ENCODE measurements around the gene CRYL1.

The CRYL1 gene, protein sequence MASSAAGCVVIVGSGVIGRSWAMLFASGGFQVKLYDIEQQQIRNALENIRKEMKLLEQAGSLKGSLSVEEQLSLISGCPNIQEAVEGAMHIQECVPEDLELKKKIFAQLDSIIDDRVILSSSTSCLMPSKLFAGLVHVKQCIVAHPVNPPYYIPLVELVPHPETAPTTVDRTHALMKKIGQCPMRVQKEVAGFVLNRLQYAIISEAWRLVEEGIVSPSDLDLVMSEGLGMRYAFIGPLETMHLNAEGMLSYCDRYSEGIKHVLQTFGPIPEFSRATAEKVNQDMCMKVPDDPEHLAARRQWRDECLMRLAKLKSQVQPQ

DNA sequence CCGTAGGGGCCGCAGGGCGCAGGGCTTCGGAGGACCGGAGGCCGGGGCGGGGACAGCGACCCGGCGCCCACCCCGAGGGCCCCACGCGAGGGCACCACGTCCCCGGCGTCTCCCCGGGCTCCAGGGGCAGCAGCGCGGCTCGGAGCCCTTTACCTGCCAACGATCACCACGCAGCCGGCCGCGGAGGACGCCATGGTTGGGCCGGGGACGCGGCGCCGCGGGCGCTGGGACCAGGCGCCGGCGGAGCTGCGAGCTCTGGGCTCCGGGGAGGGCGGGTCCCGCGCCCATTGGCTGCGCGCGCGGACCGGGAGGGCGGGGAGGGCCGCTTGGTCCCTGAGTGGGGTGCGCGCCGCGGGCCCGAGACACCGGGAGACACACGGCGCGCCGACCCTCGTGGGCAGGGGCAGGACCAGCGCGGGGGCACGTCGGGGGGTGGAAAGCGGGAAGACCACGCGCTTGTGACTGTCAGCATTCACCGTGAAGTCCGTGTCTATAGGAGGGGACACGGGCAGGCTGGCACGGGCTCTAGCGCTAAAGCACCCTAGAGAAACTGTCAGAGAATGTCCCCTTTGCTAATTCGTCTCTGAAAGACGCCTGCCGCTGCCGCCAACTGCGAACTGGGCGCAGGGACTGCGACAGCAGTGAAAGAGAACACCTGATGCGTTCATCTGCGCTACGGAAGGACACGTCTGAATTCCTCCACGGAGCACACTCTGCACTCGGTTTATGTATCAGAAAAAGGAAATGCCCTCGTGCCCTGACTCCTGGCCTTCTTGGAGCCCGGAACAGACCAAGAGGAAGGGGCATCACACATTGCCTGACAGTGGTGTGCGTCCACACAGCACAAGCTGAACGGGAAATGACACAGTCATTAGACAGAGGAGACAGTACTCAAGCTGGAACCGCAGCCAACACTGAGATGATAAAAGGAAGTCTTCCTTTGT lies at the start of gene CRYL1:
Gene CRYL1 (minus strand): TSS at position 257 of the 944 bp plus-strand sequence. CDS start 63 bp downstream, at position 194.
- DNase-seq (ENCODE audit: low read depth in 2 of 2): peak; percentile 61 to 69

DNA sequence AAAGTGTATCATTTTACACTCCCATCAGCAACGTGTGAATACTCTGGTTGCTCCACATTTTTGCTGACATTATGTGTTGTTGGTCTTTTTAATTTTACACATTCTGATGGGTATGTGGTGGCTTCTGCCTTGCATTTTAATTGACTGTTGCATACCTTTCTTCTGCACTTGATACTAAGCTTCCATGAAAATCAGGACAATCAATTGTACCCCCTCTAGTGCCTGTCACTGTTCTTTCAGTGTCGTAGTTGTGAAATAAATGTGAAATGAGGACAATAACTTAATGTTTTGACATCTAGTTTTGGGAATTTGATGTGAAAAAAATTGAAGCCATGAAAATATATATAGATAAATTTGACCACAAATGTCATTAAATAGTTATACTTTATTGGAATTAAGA lies 48.0 kb upstream of the CRYL1 start:
- DNase-seq (ENCODE audit: low read depth in 2 of 2): no peak

DNA sequence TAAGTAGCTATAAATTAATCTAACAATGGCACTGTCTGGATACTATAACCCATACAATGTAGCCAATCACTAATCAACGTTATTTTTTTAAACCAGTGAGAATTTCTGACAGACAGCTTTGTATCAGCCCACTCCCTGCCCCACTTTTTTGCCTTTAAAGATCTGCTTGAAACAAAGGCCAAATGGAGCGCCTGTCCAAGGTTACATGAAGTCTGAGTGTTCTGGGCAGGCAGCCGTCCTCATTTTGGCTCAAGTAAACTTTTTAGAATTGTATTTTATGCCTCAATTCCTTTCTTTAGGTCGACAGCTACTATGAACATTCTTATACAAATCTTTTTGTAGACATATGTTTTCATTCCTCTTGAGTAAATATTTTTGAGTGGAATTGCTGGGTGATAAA lies 47.5 kb upstream of the CRYL1 start:
- no peak for DNase-seq (ENCODE audit: low read depth in 2 of 2)

DNA sequence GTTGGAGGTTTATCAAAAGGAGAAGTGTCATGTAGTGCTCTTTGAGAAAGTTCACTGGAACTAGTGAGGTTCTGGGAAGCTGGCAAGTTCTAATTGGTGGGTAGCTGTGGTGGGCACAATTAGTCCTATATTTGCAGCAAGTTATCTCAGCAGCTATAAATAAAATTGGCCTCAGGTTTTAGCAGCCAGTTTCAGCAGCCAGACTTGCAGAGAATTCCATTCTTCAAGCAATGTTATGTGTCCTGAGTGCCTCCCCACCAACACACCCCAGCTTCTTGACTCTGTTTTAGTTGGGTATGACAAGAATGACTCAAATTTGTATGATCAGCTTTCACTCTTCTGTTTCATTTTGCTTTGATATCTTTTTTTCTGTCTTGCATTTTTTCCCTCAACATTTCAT lies 46.0 kb upstream of the CRYL1 start:
- DNase-seq (ENCODE audit: low read depth in 2 of 2): no peak

DNA sequence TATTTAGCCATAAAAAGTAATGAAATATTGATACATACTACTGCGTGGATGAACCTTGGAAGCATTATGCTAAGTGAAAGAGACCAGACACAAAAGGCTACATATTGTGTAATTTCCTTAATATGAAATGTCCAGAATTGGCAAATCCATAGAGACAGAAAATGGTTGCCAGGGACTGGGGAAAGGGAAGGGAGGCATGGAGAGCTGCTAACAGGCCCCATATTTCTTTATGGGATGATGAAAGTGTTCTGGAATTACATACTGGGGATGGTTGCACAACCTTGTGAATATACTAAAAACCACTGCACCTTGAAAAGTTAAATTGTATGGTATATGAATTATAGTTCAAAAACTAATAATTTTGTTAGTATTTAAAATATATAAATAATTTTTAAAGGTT lies 44.9 kb upstream of the CRYL1 start:
- DNase-seq (ENCODE audit: low read depth in 2 of 2): no peak

DNA sequence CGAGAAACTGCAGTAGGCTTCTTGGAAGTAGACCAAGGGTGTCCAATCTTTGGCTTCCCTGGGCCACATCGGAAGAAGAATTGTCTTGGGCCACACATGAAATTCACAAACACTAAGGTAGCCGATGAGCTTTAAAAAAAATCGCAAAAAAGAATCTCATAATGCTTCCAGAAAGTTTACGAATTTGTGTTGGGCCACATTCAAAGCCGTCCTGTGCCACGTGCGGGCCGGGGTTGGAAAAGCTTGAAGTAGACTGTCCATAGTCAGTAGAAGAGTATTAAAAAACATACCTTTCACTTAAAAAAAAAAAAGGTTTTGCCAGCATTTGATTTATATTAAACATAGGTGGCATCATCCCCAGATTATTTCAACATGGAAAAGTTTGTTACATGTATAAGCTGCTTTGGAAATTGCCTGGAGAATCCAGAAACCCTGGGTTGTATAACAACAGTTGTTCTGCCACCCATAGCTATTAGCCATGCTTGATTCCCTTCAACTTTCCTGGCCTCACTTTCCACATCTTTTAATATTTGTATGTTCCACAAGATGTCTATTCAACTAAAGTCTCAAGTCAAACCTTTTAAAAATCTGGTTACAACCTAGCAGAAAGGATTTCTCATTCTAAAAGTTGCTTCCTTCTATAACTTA lies 42.3 kb upstream of the CRYL1 start:
- no peak for DNase-seq (ENCODE audit: low read depth in 2 of 2)

DNA sequence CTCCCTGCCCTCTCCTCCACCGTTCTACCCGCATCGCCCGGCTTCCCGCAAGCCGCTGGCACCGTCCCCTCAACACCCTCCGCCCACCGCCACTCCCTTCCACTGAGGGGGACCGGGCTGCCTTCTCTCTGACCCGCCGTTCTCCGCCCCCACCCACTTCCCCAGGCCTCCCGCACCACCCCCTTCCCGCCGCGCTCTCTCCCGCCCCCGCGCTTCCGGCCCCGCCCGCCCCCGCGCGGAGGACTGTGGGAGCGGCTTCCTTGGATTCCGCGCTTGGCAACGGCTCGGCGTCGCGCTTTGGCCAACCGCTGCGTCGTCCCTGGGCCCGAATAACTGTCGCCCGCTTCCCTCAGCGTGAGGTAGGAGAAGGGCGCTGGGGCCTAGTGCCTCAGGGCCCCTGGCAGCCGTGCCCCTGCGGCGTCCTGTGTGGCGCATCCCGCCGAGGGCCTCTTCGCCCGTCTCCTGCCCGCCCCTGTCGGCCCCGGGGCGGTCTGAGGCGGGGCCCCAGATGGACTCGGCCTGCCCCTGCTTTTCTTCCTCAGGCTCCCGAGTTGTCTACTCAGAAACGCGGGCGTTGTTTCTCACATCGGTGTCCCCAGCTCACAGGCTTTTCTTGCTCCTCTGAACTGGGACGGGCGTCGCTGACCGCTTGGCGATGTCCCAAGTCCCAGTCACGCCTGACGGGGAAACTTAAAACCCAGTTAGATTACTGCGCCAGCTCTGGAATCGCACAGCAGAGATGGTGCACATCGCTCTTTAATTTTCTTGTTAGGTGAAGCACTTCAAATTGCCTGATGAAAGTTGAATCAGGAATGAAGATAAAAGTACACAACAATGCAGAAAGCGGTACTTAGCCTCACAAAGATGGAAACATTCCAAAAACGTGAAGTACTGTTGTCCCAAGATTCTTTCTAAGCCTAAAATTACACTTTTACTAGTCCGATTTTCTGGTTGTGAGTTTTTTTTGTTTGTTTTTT lies 41.5 kb upstream of the CRYL1 start, which contains the start of gene IFT88:
Gene IFT88 (plus strand): TSS at position 260 of the 977 bp plus-strand sequence. CDS start 7,229 bp downstream, outside the sequence.
- peak; percentile 71 to 79 for DNase-seq (ENCODE audit: low read depth in 2 of 2)

GRCh38 chr13:20566468-20566897 lies 40.8 kb upstream of the CRYL1 start:
- peak in 1 of 2 donors; percentile 5 for DNase-seq (ENCODE audit: low read depth in 2 of 2)

DNA sequence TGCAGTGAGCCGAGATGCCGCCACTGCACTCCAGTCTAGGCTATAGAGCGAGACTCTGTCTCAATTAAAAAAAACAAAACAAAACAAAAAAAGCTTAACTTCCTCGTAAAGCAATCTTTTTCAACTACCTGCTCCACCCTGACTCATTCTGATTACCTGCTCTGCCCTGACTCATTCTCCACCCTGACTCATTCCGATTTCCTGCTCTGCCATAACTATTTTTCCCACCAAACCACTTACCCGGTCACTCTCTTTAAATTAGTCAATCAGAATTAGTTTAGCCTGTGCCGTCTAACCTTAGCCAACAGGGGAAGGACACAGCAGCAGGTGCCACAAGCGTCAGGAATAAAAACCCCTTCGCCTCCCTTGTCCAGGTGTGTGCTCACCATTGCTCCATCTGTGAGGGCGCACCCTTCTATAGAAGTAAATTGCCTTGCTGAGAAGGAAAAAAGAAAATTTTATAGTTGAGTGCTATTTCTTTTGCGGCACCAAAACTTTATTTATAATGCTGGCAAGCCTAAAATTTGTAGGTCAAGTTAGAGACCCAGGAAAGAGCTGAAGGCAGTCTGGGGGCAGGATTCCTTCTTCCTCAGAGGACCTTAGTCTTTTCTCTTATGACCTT lies 39.6 kb upstream of the CRYL1 start:
- no peak for DNase-seq (ENCODE audit: low read depth in 2 of 2)

- DNase-seq (ENCODE audit: low read depth in 2 of 2): no peak
Measured at GRCh38 chr13:20561741-20562140, 36.1 kb upstream of the CRYL1 start.

- no peak for DNase-seq (ENCODE audit: low read depth in 2 of 2)
Measured at GRCh38 chr13:20559659-20560356, 34.2 kb upstream of the CRYL1 start.

DNA sequence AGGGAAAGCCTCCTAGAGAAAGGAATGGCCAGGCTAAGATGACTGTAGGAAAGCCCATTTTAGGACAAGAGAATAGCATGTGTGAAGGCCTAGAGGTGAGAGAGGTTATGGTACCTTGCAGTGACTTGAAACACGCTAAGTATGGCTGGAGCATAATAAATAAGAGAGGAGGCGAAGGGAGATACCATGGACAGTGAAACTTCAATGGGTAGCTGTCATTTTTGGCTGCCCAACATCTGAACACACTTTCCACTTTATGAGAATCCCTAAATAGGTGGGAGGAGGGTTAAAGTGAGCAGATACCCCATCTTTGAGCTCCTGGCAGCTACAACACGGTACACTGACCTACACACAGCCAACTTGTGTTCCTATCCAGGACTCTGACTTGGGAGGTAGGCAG lies 33.3 kb upstream of the CRYL1 start:
- no peak for DNase-seq (ENCODE audit: low read depth in 2 of 2)

DNA sequence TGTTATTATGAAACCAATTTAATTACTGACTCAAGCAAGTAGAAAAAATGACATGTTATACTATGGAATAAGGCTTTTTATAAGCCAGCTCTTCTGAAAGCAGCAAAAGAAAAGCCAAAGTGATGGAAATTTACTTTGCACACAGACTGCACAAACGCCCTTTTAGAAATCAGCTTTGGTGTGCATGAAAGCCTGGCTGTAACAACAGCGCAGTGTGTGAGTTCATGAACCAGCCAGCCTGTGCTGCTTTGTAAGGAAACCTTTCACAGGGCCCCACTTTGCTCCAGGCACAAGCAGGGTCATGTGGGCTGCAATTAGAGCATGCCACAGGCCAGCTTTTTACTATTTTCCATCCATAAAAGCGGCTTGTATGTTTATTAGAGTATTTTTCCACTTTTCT lies 27.7 kb upstream of the CRYL1 start:
- DNase-seq (ENCODE audit: low read depth in 2 of 2): no peak

DNA sequence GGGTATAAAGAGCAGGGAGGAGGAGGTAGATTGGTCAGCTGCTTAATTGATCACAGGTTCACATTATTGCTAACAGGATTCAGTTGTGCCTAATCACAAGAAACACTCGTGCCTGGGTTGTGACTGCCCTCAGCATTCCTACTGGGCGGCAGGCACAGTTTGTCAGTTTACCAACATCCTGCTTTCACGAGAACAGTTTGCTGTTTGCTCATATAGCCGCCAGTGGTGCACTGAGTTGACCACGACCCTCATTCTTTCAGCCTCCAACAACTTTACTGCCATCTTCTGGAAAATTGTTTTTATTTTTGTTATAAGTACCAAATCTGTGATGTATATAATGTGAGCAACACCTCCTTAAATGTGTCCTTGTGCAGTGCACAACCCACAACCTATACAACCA lies 25.1 kb upstream of the CRYL1 start:
- no peak for DNase-seq (ENCODE audit: low read depth in 2 of 2)

DNA sequence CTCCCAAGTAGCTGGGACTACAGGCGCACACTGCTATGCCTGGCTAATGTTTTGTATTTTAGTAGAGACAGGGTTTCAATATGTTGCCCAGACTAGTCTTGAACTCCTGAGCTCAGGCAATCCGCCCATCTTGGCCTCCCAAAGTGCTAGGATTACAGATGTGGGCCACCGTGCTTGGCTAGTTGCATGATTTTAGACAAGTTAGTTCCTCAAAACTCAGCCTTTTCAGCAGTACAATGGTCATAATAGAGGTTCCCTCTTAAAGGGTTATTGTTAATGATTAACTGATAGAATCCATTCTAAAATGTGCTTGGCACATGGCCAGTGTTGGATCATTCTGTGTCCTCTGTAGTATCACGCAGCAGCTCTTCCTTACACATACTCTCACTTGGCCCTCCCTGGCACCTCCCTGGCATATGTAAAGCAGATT lies 21.8 kb upstream of the CRYL1 start:
- no peak for DNase-seq (ENCODE audit: low read depth in 2 of 2)

- no peak for DNase-seq (ENCODE audit: low read depth in 2 of 2)
Measured at GRCh38 chr13:20546556-20546955, 20.9 kb upstream of the CRYL1 start.

GRCh38 chr13:20544201-20544923 lies 18.7 kb upstream of the CRYL1 start:
- DNase-seq (ENCODE audit: low read depth in 2 of 2): no peak

GRCh38 chr13:20536992-20537391 lies 11.3 kb upstream of the CRYL1 start:
- DNase-seq (ENCODE audit: low read depth in 2 of 2): no peak

DNA sequence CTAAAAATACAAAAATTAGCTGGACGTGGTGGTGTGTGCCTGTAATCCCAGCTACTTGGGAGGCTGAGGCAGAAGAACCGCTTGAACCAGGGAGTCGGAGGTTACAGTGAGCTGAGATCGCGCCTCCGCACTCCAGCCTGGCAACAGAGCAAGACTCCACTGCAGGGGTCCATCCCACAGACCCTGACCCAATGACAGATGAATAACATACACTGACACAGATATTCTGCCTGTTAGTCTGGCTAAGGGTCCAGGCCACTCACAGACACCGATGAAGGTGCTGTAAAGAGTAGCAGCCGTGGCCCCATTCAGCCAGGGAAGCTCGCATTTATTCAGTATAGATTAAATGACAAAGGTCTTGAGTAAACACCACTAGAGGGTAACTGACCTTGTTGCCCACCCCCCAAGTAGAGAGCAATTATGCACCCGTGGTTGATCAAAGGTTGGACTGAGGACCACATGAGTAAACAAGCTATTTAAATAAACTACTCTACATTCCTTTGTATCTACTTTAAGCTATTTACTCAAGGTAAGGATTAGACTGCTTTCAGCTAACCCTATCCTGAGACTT lies 8.5 kb upstream of the CRYL1 start:
- DNase-seq (ENCODE audit: low read depth in 2 of 2): no peak

All from stimulated activated CD4-positive, alpha-beta T cell treated with anti-CD3 and anti-CD28 coated beads, Interleukin-1b, Interleukin-23, amount 100 ng/mL, for 4 hours (primary cell).